OCI-LY1 (cell line): ENCODE data around the gene PODNL1.

Experiments
- H2AFZ ChIP-seq: fragments of 200-600 bp; sonication (generic), shearing (Covaris generic); 2 replicates; pipeline ENCODE4 v1.6.0; 2014; ENCODE audit warnings: antibody characterized with exemption, mild to moderate bottlenecking, low read length
- H3F3A ChIP-seq: fragments of 200-600 bp; sonication (generic), shearing (Covaris generic); 2 replicates; pipeline ENCODE4 v1.6.0; 2014; ENCODE audit warnings: mild to moderate bottlenecking, antibody characterized with exemption, low read length, moderate library complexity; ENCODE audit not compliant: insufficient read depth
- H3K27ac ChIP-seq: fragments of 200-600 bp; sonication (generic); 2 replicates; pipeline ENCODE4 v1.5.1; 2014; ENCODE audit warnings: low read length, mixed run types, mild to moderate bottlenecking, low read depth; ENCODE audit not compliant: poor library complexity, severe bottlenecking
- H3K27me3 ChIP-seq: fragments of 200-600 bp; sonication (generic); 2 replicates; pipeline ENCODE4 v1.6.0; 2014; ENCODE audit warnings: antibody characterized with exemption, mild to moderate bottlenecking, low read length, moderate library complexity; ENCODE audit not compliant: insufficient read depth
- H3K36me3 ChIP-seq: fragments of 200-600 bp; sonication (generic); 2 replicates; pipeline ENCODE4 v1.6.1; 2014; ENCODE audit warnings: mild to moderate bottlenecking, antibody characterized with exemption, low read length, moderate library complexity, mixed read lengths; ENCODE audit not compliant: insufficient read depth
- H3K4me1 ChIP-seq: fragments of 200-600 bp; sonication (generic); 2 replicates; pipeline ENCODE4 v1.5.1; 2014; ENCODE audit warnings: mild to moderate bottlenecking, low read length, moderate library complexity; ENCODE audit not compliant: insufficient read depth, severe bottlenecking
- H3K4me2 ChIP-seq: fragments of 200-600 bp; sonication (generic), shearing (Covaris generic); 2 replicates; pipeline ENCODE4 v1.6.1; 2014; ENCODE audit warnings: low read length
- H3K4me3 ChIP-seq: fragments of 200-600 bp; sonication (generic); 2 replicates; pipeline ENCODE4 v1.5.1; 2014; ENCODE audit warnings: low read length, low read depth, mild to moderate bottlenecking, mixed read lengths; ENCODE audit not compliant: poor library complexity, severe bottlenecking
- H3K79me2 ChIP-seq: fragments of 200-600 bp; shearing (Covaris generic); 2 replicates; pipeline ENCODE4 v1.6.1; 2016; ENCODE audit warnings: mixed run types, low read length, mixed read lengths; ENCODE audit not compliant: insufficient read depth
- H3K9ac ChIP-seq: fragments of 200-600 bp; sonication (generic), shearing (Covaris generic); 2 replicates; pipeline ENCODE4 v1.6.1; 2014; ENCODE audit warnings: mild to moderate bottlenecking, low read length, mixed read lengths
- H3K9me2 ChIP-seq: fragments of 200-600 bp; sonication (generic), shearing (Covaris generic); 2 replicates; pipeline ENCODE4 v1.6.1; 2014; ENCODE audit warnings: low read depth, mild to moderate bottlenecking, low read length, mixed read lengths
- H3K9me3 ChIP-seq: fragments of 200-600 bp; shearing (Covaris generic); 2 replicates; pipeline ENCODE4 v1.6.1; 2014; ENCODE audit warnings: low read length, mixed read lengths
- H4K20me1 ChIP-seq: fragments of 200-600 bp; sonication (generic), shearing (Covaris generic); 2 replicates; pipeline ENCODE4 v1.6.0; 2016; ENCODE audit warnings: mild to moderate bottlenecking, low read length; ENCODE audit not compliant: insufficient read depth
- EZH2 ChIP-seq: fragments of 200-600 bp; sonication (generic), shearing (Covaris generic); IDR thresholded peaks from 2 replicates; pipeline ENCODE4 v1.8.0; 2017; ENCODE audit warnings: borderline replicate concordance, mixed run types, mild to moderate bottlenecking, antibody characterized with exemption, low read length, moderate library complexity, mixed read lengths
- TF ChIP-seq, protein P1 (sequence below): fragments of 200-600 bp; sonication (generic), shearing (Covaris generic); IDR thresholded peaks from 2 replicates; pipeline ENCODE4 v1.5.1; 2017; ENCODE audit warnings: mild to moderate bottlenecking, antibody characterized with exemption, low read length, moderate library complexity, mixed read lengths

PODNL1 gene

GRCh38 chr19:13952931-13953531, 14.8 kb upstream of the PODNL1 start:
- no peaks in the 10 kb centered on the region for H3F3A ChIP-seq
- TF ChIP-seq EZH2 = no peak
- TF ChIP-seq, protein P1, sequence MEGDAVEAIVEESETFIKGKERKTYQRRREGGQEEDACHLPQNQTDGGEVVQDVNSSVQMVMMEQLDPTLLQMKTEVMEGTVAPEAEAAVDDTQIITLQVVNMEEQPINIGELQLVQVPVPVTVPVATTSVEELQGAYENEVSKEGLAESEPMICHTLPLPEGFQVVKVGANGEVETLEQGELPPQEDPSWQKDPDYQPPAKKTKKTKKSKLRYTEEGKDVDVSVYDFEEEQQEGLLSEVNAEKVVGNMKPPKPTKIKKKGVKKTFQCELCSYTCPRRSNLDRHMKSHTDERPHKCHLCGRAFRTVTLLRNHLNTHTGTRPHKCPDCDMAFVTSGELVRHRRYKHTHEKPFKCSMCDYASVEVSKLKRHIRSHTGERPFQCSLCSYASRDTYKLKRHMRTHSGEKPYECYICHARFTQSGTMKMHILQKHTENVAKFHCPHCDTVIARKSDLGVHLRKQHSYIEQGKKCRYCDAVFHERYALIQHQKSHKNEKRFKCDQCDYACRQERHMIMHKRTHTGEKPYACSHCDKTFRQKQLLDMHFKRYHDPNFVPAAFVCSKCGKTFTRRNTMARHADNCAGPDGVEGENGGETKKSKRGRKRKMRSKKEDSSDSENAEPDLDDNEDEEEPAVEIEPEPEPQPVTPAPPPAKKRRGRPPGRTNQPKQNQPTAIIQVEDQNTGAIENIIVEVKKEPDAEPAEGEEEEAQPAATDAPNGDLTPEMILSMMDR = no peak
- H3K9me2 ChIP-seq = no peaks in the 10 kb centered on the region
- peaks cover 7% of the 10 kb centered on the region for H3K79me2 ChIP-seq
- no peak overlapping the region for H3K27ac ChIP-seq
- H4K20me1 ChIP-seq = no peaks in the 10 kb centered on the region
- peak overlapping the region; percentile 89 for H3K4me3 ChIP-seq
- H3K4me2 ChIP-seq = peak overlapping the region; percentile 99
- no peaks in the 10 kb centered on the region for H3K27me3 ChIP-seq
- H3K36me3 ChIP-seq = peaks cover 33% of the 10 kb centered on the region
- no peaks in the 10 kb centered on the region for H3K9me3 ChIP-seq
- peaks cover 17% of the 10 kb centered on the region for H3K4me1 ChIP-seq
- H3K9ac ChIP-seq = peak overlapping the region; percentile 82
- H2AFZ ChIP-seq = no peak overlapping the region

DNA sequence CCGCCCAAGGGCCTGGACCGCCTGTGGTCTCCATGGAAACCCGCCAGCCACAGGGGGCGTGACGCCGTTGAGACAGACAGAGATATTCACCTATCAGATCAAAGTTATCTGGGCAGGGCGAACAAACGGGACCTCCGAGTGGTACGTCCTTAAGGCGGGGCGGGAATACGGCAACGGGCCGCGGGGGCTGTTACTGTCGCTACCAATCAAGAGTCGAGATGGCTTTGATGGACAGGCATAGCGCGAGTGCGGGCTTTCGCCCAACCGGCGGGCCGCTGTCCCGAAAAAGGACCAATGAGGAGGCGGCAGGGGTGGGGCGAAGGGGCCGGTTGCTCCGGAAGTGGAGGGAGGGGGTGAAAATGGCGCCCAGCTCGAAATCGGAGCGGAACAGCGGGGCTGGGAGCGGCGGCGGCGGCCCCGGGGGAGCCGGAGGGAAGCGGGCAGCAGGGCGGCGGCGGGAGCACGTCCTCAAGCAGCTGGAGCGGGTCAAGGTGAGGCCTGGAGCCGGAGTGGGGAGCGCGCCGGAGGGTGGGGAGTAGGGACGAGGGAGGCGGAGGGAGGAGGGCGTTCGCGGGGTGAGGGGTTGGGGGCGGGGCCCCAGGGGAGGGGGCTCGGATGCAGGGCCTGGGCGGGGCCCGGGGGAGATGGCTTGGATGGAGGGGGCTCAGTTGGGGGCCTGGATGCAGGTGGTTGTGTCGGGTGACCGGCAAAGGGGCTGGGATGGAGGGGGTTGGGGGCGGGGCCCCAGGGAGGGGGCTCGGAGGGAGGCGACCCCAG, 14.1 kb upstream of the PODNL1 start, which contains the start of gene DCAF15:
TSS of gene DCAF15 (plus strand) at position 356 of the 777 bp plus-strand sequence. CDS start at position 360, 4 bp downstream.
- Histone ChIP-seq H3K27ac (no peak within 1 kb of the TSS), H2AFZ (peak within 1 kb of the TSS; percentile 80), H4K20me1 (no peaks in the 10 kb centered on the region), H3K9me3 (no peaks in the 10 kb centered on the region), H3K4me2 (peak within 1 kb of the TSS; percentile 99), H3K9ac (peak within 1 kb of the TSS; percentile 82), H3K36me3 (peaks cover 29% of the 10 kb centered on the region), H3K79me2 (peaks cover 7% of the 10 kb centered on the region), H3K4me3 (peak within 1 kb of the TSS; percentile 89), H3K9me2 (no peaks in the 10 kb centered on the region), H3K27me3 (no peaks in the 10 kb centered on the region), H3F3A (no peaks in the 10 kb centered on the region), H3K4me1 (peaks cover 17% of the 10 kb centered on the region)
- TF ChIP-seq, protein P1 = no peak
- no peak for TF ChIP-seq EZH2

GRCh38 chr19:13951799-13952153, 13.6 kb upstream of the PODNL1 start:
- H3K4me3 ChIP-seq = peak overlapping the region; percentile 89
- H3K9ac ChIP-seq = peak overlapping the region; percentile 34; the same call in 1 of the 2 replicates
- TF ChIP-seq, protein P1 = no peak
- no peak for TF ChIP-seq EZH2
- peak overlapping the region; percentile 89 for H3K4me2 ChIP-seq
- H3F3A ChIP-seq = no peaks in the 10 kb centered on the region
- H3K9me3 ChIP-seq = no peaks in the 10 kb centered on the region
- peaks cover 7% of the 10 kb centered on the region for H3K79me2 ChIP-seq
- no peaks in the 10 kb centered on the region for H4K20me1 ChIP-seq
- peak overlapping the region; percentile 80 for H2AFZ ChIP-seq
- no peaks in the 10 kb centered on the region for H3K27me3 ChIP-seq
- H3K27ac ChIP-seq = no peak overlapping the region
- peaks cover 24% of the 10 kb centered on the region for H3K36me3 ChIP-seq
- no peaks in the 10 kb centered on the region for H3K9me2 ChIP-seq
- peaks cover 17% of the 10 kb centered on the region for H3K4me1 ChIP-seq
